Activated CD8-positive, alpha-beta memory T cell treated with anti-CD3 and anti-CD28 coated beads for 1 hour (primary cell): ENCODE data around the gene ZMIZ2.
"Not testable (repeated sequence)": the region's sequence is repeated elsewhere in the genome, so short reads cannot be mapped to it uniquely, and the experiment has no call there.

Source experiments
- DNase-seq, 2 donors: peaks; one replicate each; pipeline ENCODE4 v3.0.0-alpha.2; 2020; ENCODE audit warnings: low read depth in 1 of 2; ENCODE audit errors: extremely low read depth in 1 of 2

ZMIZ2 gene

DNA sequence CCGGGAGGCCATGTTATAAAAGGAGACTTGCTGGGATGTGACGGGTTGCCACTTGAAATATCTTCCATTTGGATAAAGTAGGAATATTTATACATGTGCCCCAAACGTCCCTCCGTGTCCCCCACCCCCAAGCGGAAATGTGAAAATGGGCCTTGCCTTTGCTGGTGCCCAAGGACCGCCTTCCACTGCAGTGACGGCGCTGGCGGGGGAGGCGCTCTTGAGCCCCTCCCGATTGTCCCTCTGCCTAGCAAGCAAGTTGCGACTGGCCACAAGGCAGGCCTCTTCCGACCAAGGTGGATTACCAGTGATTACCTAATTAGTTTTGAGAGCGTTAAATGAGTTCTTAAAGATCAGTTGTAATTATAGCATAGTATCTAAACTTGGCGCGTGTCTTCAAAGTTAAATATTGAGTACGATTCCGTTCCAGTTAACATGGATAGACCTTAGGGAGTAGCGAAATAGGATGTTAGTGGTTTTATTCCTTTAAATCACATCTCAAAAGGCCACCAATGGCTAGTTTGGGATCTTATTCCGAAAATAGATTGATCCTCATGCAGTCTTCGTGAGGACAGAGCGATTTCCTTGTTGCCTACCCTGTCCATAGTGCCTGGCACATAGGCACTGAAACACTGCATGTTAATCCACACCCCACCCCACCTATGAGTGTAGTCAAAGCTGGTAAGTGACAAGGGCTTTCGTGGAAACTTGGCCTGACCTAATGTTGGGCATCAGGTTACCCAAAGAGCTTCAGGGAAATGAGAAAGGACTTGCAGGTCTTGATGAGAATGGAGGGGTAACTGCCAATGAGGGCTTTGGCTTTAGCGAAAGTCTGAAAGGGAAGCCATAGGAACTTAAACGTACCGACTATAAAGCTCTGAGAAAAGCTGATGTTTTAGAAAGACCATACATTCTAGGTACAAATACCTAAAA, 48.9 kb downstream of the ZMIZ2 start:
- DNase-seq, result peak; percentile 50 to 71

DNA sequence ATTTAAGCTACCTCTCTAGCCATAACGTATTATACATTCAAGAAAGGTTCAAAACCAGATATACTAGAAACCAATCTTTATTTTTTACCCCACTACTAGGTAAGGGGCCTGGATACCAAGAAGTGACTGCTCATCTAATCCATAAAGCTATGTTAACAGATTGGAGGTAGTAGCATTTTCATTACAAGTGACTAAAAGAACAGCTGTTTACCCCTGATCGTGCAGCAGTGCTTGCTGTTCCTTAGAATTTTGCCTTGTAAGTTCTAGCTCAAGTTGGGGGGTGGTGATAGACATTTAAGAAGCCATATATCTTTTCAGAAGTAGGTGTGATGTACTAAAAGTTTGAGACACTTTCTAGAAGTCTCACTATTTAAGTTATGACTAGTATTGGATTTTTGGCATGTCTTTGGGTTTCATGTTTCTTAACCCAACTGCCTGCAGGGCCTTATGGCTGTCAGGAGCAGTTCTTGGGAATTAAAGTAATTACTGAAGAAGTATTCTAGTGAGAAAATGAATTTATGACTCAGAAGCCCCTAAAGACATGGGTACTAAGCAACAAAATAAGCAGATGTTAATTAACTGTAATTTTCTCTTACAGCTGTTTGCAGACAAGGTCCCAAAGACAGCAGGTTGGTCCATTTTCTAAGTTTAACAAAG, 50.1 kb downstream of the ZMIZ2 start:
- no peak for DNase-seq

DNA sequence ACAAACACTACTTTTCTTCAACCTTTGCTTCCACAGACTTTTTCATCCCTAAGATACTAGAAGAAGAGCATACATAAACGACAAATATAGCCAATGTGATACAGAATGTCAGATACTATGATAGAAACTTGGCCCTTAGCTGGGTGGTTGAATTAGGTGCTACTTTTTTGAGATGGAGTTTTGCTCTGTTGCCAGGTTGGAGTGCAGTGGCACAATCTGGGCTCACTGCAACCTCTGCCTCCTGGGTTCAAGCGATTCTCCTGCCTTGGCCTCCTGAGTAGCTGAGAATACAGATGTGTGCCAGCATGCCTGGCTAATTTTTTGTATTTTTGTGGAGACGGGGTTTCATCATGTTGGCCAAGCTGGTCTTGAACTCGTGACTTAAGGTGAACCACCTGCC, 51.3 kb downstream of the ZMIZ2 start:
- DNase-seq, result no peak

DNA sequence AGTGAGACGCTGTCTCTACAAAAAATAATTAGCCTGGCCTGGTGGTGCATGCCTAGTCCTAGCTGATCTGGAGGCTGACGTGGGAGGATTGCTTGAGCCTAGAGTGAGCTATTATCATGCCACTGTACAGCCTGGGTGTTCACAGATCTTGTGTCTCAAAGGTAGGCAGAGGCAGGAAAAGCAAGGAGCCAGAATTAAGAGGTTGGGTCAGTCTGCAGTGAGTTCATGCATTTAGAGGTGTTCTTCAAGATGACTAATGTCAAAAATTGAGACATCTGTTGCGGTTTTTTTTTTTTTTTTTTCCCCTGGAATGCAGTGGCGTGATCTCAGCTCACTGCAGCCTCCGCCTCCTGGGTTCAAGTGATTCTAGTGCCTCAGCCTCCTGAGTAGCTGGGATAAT, 53.2 kb downstream of the ZMIZ2 start:
- DNase-seq, result no peak

DNA sequence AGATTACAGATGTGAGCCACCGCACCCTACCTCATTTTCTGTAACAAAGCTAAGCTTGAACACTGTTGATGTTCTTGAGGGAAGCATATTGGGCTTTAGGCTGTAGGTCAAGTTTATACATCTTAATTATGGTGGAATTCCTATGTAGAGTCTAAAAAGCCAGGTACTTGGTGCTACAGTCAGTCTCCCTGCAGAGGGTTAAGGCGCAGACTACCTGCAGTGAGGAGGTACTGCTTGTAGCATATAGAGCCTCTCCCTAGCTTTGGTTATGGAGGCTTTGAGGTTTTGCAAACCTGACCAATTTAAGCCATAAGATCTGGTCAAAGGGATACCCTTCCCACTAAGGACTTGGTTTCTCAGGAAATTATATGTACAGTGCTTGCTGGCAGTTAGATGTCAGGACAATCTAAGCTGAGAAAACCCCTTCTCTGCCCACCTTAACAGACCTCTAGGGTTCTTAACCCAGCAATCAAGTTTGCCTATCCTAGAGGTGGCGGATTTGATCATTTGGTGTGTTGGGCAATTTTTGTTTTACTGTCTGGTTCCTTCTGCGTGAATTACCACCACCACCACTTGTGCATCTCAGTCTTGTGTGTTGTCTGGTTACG, 53.9 kb downstream of the ZMIZ2 start:
- no peak for DNase-seq

DNA sequence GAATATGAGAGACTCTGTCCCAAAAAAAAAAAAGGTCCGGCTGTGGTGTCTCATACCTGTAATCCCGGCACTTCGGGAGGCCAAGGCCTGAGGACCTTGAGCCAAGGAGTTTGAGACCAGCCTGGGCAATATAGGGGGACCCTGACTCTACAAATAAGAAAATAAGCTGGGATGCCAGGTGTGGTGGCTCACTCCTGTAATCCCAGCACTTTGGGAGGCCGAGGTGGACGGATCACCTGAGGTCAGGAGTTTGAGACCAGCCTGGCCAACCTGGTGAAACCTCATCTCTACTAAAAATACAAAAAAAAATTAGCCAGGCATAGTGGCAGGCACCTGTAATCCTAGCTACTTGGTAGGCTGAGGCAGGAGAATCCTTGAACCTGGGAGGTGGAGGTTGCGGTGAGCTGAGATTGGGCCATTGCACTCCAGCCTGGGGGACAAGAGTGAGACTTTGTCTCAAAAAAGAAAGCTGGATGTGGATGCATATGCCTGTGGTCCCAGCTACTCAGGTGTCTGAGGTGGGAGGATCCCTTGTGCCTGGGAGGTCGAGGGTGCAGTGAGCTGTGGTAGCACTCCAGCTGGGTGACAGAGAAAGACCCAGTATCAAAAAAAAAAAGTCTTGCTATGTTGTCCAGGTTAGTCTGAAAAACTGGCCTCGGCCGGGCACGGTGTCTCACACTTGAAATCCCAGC, 55.3 kb downstream of the ZMIZ2 start:
- not testable (repeated sequence) for DNase-seq

DNA sequence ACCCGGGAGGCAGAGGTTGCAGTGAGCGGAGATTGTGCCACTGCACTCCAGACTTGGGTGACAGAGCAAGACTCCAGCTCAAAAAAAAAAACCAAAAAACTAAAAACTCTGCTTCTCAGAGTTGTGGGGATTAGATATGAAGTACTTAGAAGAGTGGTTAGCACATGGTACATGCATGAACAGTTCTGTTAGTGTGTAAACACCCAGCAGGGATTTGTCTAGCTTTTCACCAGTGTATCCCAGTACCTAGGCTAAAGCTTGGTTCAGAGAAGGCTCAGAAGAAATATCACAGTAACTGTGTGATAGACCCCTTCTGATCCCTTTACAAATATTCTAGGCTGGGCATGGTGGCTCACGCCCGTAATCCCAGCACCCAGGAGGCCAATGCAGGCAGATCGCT, 57.3 kb downstream of the ZMIZ2 start:
- no peak for DNase-seq

DNA sequence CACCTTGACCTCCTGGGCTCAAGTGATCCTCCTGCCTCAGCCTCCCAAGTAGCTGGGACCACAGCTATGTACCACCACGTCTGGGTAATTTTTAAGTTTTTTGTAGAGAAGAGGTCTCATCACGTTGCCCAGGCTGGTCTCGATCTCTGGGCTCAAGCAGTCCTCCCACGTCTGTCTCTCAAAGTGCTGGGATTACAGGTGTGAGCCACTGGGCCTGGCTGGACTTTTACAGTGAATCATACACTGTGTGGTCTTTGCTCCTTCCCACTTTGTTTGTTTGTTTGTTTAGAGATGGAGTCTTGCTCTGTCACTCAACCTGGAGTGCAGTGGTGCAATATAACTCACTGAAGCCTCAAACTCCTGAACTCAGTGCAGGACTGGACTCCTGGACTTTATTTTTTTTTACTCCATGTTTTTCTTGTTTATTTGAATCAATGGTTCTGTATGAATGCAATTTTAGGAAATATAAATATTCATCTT, 60.3 kb downstream of the ZMIZ2 start:
- DNase-seq, result no peak

DNA sequence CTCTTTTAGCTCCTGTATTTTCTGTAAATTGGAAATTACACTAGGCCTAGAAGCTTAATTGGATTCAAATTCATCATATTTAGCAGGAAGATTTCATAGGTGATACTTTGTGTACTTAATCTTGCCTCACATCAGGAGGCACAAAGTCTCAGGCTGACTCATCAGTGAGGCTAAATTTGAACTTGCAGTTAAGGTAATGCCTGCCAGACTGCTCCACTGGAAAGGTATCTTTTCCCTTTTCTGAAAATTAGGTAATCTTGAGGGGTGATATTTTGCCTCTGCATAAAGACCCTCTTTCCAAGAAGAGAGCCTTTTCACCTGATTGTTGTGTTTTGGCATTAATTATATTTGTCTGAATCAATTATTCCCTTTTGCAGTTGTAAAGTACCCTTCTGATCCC, 62.4 kb downstream of the ZMIZ2 start:
- DNase-seq, result no peak

DNA sequence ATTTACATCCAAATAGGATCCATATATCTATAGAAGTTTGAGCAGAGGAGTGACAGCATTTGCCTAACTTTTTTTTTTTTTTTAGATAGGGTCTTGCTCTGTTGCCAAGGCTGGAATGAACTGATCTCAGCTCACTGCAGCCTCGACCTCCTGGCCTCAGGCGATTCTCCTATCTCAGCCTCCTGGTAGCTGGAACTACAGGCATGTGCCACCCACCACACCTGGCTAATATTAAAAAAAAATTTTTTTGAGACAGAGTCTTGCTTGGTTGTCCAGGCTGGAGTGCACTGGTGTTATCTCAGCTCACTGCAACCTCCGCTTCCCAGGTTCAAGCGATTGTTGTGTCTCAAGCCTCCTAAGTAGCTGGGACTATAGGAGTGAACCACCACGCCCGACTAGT, 62.9 kb downstream of the ZMIZ2 start:
- no peak for DNase-seq

DNA sequence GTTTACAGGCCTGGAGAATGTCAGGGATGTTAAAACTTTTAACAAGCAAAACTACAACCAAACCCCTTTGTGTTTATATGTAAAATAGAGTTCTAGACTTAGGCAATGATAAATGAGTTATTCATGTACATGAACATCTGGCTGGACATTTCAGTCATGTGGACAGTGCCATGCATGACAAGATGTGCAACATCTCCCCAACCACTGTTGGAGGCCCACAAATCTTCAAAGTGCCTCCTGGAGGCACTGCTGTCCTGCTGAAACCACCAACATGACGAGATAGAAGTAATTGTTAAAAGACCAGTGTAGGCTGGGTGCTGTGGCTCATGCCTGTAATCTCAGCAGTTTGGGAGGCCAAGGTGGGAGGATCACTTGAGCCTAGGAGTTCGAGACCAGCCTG, 66.3 kb downstream of the ZMIZ2 start:
- DNase-seq, result no peak

DNA sequence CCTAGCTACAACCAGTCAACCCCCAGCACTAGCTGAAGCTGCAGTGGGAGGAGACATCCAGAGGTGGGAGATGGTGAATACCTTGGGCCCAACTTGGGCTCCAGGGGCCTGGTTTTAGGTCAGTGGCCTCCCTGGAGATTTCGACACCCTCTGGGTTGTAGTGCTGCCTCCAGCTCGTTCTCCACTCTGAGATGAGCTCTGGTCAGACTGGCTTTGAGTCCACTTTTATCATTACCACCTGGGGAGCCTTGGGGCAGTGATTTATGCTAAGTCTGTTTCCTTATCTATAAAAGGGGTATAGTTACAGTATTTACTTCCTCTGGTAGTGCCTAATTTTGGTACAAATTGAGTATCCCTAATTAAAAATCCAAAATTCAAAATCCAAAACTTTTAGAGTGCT, 70.6 kb downstream of the ZMIZ2 start:
- no peak for DNase-seq
